Prostate gland (tissue), 2 donors: ENCODE data around the gene ST8SIA6. TPM values are rescaled to one million over a fixed set of nuclear protein-coding genes. Genes with fewer than 3 reads are reported as not detected.

Experiments
- DNase-seq: peaks from one replicate; pipeline ENCODE4 v3.0.0-alpha.2; 2019; ENCODE audit warnings: low spot score
- H3K27ac ChIP-seq, 2 donors: fragments of 200-600 bp; sonication (generic); 2 replicates each; pipeline ENCODE4 v1.5.1; 2017 to 2019
- H3K27me3 ChIP-seq: fragments of 200-600 bp; sonication (generic); replicated peaks from 2 replicates; pipeline ENCODE4 v1.5.1; 2019; ENCODE audit not compliant: insufficient read depth
- H3K36me3 ChIP-seq, 2 donors: fragments of 200-600 bp; sonication (generic); 1 replicate in 1 of 2; 2 replicates in 1 of 2; pipeline versions ENCODE4 v1.5.1 to v1.8.1; 2017 to 2019
- H3K4me1 ChIP-seq: fragments of 200-600 bp; sonication (generic); replicated peaks from 2 replicates; pipeline ENCODE4 v1.5.1; 2019
- H3K4me3 ChIP-seq, 2 donors: fragments of 200-600 bp; sonication (generic); 2 replicates each; pipeline ENCODE4 v1.5.1; 2017 to 2019
- H3K9me3 ChIP-seq: fragments of 200-600 bp; sonication (generic); 2 replicates; pipeline ENCODE4 v1.5.1; 2017
- CTCF ChIP-seq, 4 experiments: fragments of 200-600 bp in 2 of 4; fragments of 450-650 bp in 2 of 4; sonication (generic) in 2 of 4; IDR thresholded peaks; 1 replicate in 3 of 4; 2 replicates in 1 of 4; pipeline ENCODE4 v1.5.1; 2016 to 2019; ENCODE audit warnings: antibody characterized with exemption in 4 of 4, mild to moderate bottlenecking in 2 of 4, moderate library complexity in 2 of 4
- POLR2A ChIP-seq: fragments of 450-650 bp; IDR thresholded peaks from one replicate; pipeline ENCODE4 v1.6.1; 2016; ENCODE audit warnings: antibody characterized with exemption, mild to moderate bottlenecking
- POLR2AphosphoS5 ChIP-seq: sonication (generic); formaldehyde crosslinking; IDR thresholded peaks from one replicate; pipeline ENCODE4 v1.6.1; 2017; ENCODE audit warnings: antibody characterized with exemption
- whole genome bisulfite sequencing: methylation state at CpG from one replicate; pipeline ENCODE4 v1.1.5; 2018; 5-methylcytosine and 5-hydroxymethylcytosine counted together
- intact Hi-C: fragments of 100-400 bp; cut with DNase I; formaldehyde crosslinking; loops from one replicate; pipeline ENCODE4 v1.14.2; 2022
- total RNA-seq, 2 donors: library from RNA; depleted of rRNA; stranded (reverse); fragments of >200 nt; gene quantifications; one replicate each; pipeline ENCODE4 v1.1.0, GENCODE V29; 2016

Gene ST8SIA6
- total RNA-seq, 2 donors from 2014 or later = 1.1 to 5.6 TPM

- no peak overlapping the region for H3K4me3 ChIP-seq
- no peaks in the 10 kb centered on the region for H3K4me1 ChIP-seq
- TF ChIP-seq POLR2AphosphoS5 = no peak
- no peak for TF ChIP-seq POLR2A
- no peak for TF ChIP-seq CTCF (IDR thresholded peaks at IDR 0.05)
- 73% methylated on average over 6 of the region's 6 CpGs for WGBS
- intact Hi-C loops = no loop called here
- no peak overlapping the region for H3K27ac ChIP-seq
- no peaks in the 10 kb centered on the region for H3K36me3 ChIP-seq
- no peaks in the 10 kb centered on the region for H3K27me3 ChIP-seq
- no peak for DNase-seq
- H3K9me3 ChIP-seq = no peaks in the 10 kb centered on the region
Observed at GRCh38 chr10:17494626-17495260, 40.3 kb upstream of the ST8SIA6 start.

DNA sequence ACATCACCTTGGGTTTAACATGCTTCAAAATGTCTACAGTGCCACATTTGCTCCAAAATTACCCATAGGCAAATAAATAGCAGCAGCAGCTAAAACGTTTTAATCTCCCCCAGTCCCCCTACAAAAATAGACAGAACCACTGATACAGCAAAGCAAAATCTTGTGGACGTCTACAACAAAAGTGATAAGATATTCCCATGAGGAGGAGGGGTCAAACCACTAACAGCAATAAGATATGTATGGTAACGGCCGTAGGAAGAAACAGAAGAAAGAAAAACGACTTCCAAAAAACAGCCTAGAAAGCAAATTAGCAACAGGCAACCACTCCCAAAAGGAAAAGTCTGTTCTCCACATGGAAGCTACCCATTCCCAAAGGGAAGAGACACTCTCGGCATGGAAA lies 34.5 kb upstream of the ST8SIA6 start:
- intact Hi-C loops = no loop called here
- Histone ChIP-seq H3K4me1 (no peaks in the 10 kb centered on the region), H3K36me3 (no peaks in the 10 kb centered on the region), H3K27me3 (no peaks in the 10 kb centered on the region), H3K27ac (no peak overlapping the region), H3K4me3 (no peak overlapping the region), H3K9me3 (no peaks in the 10 kb centered on the region)
- TF ChIP-seq CTCF (IDR thresholded peaks at IDR 0.05) = no peak
- no peak for TF ChIP-seq POLR2AphosphoS5
- no peak for TF ChIP-seq POLR2A
- no peak for DNase-seq
- WGBS = 51% methylated on average over 6 of the region's 6 CpGs

- no peak for TF ChIP-seq POLR2AphosphoS5
- TF ChIP-seq CTCF (IDR thresholded peaks at IDR 0.05) = no peak
- no peak for TF ChIP-seq POLR2A
- H3K4me1 ChIP-seq = no peaks in the 10 kb centered on the region
- no peak overlapping the region for H3K4me3 ChIP-seq
- 92% methylated on average over 6 of the region's 6 CpGs for WGBS
- intact Hi-C loops = no loop called here
- no peak overlapping the region for H3K27ac ChIP-seq
- no peaks in the 10 kb centered on the region for H3K27me3 ChIP-seq
- H3K36me3 ChIP-seq = no peaks in the 10 kb centered on the region
- no peak for DNase-seq
- no peaks in the 10 kb centered on the region for H3K9me3 ChIP-seq
Observed at GRCh38 chr10:17483079-17483478, 28.7 kb upstream of the ST8SIA6 start.

- 66% methylated on average over 3 of the region's 3 CpGs for WGBS
- H3K36me3 ChIP-seq = no peaks in the 10 kb centered on the region
- H3K4me3 ChIP-seq = no peak overlapping the region
- intact Hi-C loops = no loop called here
- H3K27me3 ChIP-seq = no peaks in the 10 kb centered on the region
- no peak overlapping the region for H3K27ac ChIP-seq
- TF ChIP-seq CTCF (IDR thresholded peaks at IDR 0.05) (no peak), POLR2A (no peak), POLR2AphosphoS5 (no peak)
- no peaks in the 10 kb centered on the region for H3K9me3 ChIP-seq
- no peak for DNase-seq
- H3K4me1 ChIP-seq = no peaks in the 10 kb centered on the region
Observed at GRCh38 chr10:17479822-17480221, 25.4 kb upstream of the ST8SIA6 start.

DNA sequence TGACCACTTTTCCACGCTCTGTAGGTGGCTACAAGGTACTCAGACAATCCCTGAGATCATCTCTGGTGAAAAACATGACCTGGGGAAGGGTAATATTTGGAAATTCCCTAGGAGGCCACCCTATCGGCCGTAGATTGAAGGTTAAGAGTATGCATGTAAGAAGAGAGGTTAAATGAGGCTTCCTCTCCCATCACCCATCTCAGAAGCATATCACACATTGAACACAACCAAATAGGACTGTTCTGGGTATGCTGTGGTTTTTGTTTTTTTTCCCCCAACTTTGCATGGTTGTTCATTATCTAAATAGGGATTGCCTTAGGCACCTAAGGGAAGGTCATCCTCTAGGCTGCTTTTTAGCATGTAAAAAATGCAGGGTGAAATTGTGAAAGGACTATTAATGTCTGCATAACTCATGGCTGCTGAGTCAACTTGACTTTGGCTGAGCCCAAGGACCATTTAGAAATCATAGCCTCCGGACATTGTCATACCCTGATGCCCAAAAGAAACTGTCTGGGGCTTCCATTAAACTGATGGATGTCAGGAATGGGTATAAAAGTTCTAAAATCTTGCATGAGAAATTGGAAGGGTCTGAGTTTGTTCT lies 24.7 kb upstream of the ST8SIA6 start:
- Histone ChIP-seq H3K27ac (no peak overlapping the region), H3K9me3 (no peaks in the 10 kb centered on the region), H3K36me3 (no peaks in the 10 kb centered on the region), H3K27me3 (no peaks in the 10 kb centered on the region), H3K4me1 (no peaks in the 10 kb centered on the region), H3K4me3 (no peak overlapping the region)
- no peak for TF ChIP-seq POLR2AphosphoS5
- no peak for TF ChIP-seq CTCF (IDR thresholded peaks at IDR 0.05)
- TF ChIP-seq POLR2A = no peak
- intact Hi-C loops = no loop called here
- DNase-seq = no peak
- WGBS = 91% methylated on average over 4 of the region's 4 CpGs
